Activated CD4-positive, alpha-beta T cell treated with anti-CD3 and anti-CD28 coated beads, Interleukin-10, Interleukin-2, amounts not matched to agents 100 ng/mL and 50 ng/mL, durations not matched to agents 16 hours and 8 hours (primary cell): ENCODE measurements around the gene PCNX3.
"Not testable (repeated sequence)": the region's sequence is repeated elsewhere in the genome, so short reads cannot be mapped to it uniquely, and the experiment has no call there.

Experiments used
- DNase-seq: peaks from one replicate; pipeline ENCODE4 v3.0.0-alpha.2; 2020

The PCNX3 gene

DNA sequence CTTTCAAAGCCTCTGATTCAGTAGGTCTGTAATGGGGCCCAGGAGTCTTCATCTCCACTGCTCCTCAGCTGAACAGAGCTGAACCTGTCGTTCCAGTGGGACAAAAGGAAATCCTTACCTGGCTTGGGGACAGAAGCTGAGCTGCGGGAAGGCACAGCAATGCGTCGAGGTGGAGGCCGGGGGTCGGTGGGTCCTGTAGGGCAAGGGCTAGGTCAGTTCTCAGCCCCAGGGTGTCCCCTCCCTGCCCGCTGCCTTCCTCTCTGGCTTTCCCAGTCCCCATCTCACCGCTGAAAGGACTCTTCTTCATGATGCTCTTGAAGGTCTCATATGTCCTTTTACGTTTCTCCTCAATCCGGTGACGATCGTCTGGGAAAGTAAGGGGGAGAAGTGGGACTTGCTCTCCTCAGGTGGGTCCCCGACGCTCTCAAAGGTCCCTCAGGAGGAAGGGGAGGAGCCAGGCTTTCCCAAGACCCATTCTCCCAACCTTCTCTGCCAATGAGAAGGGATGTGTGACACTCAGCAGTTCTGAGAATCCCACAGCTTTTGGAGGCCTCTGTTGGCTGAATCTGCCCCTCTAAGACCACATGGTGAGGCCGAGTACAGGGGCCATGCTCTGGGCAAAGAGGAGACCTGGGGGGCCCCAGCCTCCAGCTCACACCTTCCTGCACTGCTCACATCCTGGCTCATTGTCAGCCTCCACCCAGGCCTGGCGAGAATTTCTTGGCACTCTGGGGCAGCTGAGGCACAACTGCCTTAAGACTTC lies 40.2 kb downstream of the PCNX3 start:
- no peak for DNase-seq

DNA sequence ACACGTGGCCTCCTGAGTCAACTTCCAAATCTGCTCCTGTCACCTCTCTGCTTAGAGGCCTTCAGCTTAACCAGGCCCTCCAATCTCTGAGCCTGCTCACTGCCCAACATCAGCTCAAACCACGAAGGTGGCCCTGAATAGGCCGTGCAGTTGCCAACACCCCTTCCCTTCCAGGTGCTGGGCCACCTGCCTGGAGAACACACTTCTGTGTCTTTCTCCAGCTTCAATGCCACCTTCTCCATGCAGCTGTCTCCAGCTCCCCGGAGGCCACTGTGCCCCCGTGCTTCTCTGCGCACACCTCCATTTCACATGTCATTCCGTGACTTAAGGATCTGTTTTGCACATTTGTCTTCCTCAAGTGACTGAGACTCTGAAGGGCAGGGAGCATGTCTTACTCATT lies 41.9 kb downstream of the PCNX3 start:
- no peak for DNase-seq

DNA sequence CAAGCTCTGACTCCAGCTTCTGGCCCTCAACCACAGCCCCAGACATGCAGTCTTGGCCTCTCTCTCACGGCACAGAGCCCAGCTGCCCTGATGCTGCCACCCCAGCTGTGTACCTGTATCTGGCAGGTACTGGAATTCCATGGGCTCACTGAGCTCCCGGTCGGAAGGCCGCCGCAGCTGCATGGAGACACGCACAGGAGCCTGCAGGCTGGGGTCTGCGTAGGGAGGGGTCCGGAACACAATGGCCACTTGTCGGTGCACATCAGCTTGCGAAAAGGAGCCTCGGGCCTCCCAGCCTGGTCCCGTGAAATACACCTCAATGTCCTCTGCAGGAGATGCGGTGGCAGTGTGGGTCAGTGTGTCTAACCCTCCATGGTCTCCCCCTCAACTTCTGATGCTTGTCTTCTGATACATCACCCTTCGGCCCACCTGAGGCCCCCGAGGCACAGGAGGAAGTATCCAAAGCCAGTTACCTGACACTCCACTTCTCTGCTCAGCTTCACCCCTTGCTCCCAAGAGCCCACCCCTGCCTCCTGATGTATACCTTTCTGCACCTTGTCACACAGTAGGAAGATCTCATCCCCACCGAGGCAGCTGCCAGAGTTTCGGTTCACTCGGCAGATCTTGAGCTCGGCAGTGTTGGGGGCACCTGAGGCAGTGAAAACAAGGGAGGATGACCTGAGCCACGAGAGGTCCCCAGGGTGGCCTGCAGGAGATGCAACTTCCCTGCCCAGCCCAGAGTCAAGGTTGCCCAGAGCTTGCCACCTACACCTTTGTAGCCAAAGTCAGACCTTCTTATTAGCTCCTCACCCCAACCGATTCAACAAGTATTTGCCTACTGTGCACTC lies 42.8 kb downstream of the PCNX3 start:
- DNase-seq = no peak

DNA sequence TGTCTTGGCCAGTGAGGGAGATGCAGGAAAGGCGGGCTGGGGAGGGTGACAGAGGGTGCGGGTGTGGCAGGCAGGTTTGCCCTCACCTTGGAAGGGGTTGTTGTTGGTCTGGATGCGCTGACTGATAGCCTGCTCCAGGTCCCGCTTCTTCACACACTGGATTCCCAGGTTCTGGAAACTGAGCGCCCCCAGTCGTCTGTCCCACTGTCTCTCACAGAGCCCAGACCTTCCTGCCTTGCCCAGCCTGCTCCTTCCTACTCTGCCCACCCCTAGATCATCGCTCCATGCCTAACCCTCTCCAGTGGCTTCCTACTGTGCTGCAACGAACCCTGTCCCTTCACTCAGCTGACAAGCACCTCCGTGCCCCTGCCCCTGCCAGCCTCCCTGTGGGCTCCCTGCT lies 44.5 kb downstream of the PCNX3 start:
- no peak for DNase-seq

DNA sequence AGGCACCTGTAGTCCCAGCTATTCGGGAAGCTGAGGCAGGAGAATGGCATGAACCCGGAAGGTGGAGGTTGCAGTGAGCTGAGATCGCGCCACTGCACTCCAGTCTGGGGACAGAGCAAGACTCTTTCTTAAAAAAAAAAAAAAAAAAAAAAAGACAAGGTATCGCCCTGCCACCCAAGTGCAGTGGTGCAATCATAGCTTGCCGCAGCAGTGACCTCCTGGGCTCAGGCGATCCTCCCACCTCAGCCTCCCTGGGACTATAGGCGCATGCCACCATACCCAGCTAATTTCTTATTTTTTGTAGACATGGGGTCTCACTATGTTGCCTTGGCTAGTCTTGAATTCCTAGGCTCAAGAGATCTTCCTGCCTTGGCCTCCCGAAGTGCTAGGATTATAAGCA lies 45.3 kb downstream of the PCNX3 start:
- not testable (repeated sequence) for DNase-seq

DNA sequence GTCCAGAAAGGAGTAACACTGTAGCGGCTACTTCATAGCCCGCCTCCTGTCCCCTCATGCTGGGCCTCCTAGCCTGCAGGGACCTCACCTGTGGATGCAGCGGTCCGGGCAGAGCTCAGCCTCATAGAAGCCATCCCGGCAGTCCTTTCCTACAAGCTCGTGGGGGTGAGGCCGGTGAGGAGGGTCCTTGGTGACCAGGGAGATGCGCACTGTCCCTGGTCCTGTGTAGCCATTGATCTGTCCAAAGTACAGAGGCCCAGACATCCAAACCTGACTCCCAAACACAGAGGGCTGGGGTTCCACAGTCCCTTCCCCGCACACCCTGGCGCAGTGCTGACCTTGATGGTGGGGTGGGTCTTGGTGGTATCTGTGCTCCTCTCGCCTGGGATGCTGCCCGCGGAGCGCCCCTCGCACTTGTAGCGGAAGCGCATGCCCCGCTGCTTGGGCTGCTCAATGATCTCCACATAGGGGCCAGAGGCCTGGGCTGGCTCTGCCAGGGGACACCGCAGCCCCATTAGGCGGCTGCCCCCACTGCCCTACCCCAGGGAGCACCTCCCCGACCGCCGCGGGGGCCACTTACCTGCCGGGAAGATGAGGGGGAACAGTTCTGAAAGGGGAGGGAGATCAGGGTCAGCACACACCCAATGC lies 46.1 kb downstream of the PCNX3 start:
- DNase-seq = no peak

DNA sequence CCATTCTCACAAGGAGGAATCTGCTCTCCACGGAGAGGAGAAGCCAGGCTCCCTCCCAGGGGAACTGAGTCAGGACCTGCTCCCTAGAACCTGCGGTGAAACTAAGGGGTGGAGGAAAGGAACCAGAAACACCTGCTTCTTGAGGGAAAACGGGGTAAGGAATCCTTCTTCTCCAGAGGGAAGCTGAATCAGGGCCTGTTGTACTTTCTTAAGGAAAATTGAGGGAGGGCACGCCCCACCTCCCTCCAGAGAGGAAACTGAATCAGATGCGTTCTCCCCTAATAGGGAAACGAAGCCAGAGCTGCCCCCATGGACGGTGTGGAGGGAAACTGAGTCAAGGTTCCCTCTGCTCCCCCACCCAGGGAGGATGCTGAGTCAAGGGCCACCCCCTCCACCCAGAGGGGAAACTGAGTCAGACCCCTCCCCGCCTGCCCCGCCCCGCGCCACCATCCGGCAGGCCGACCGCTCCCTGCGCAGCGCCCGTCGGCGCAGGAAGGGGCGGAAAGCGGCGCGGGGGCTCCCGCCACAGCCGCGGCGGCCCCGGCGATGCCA lies 46.7 kb downstream of the PCNX3 start:
- no peak for DNase-seq

DNA sequence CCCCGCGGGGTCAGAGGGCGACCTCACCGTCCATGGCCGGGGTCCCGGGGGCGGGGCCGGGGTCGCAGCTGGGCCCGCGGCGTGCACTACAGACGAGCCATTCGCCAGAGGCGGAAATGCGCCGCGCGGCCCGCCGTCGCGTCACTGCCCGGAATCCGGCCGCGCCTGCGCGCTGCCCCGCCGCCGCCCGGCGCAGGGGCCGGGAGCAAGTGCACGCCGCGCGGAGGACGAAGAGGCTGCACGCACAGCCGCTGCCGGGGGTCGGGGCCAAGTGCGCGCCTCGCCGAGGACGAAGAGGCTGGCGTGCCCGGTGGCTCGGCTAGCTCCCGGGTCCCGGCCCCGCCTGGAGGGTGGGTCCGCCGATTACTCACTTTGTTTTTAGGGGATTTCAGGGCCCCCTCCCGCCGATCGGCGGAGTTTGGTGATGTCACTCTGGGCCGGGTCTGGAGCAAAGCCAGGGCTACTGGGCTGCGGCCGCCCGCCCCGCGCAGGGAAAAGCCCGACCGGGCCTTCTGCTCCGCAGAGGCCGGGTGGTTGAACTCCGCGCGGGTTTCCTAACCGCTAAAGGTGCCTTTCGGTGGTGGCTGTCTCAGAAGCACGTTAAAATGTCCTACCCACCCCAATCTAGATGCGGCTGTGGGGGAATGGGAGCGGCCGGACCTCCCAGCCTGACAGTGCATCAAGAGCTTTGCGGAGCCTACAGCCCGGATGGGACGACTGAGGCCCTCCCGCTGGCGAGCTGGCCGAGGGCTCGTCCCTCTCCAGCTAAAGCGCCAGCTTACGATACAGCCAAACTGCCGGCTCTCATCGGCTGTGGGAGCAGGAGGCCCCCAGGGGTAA lies 47.4 kb downstream of the PCNX3 start, which contains the start of gene RELA:
TSS of gene RELA (minus strand) at position 118 of the 840 bp plus-strand sequence. CDS start at position 34, 84 bp downstream.
- peak; percentile 94 for DNase-seq

DNA sequence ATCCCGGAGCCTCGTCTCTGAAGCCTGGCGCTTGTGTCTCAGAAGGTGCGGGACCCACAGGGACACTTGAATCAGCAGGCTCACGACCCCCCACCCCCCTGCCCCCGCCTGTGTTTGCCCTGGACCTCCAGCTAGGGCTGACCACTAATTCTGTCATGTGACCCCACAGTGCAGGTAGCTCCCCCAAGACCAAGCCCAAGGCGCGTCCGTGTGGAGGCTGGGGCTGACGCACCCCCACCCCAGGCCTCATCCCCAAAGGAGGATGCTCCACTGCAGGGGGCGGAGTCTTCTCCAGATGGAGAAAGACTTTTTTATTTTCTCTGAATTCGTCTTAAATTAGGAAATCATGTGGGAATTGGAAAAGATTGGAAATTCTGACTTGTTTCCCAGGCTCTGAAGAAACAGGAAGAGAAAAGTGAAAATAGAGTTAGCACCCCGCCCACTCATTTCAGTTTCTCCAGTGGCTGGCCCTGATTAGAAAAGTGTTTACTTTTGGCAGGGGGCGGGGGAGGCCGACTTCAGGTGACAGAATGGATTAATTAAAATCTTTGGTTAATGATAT lies 48.1 kb downstream of the PCNX3 start:
- peak; percentile 52 for DNase-seq

DNA sequence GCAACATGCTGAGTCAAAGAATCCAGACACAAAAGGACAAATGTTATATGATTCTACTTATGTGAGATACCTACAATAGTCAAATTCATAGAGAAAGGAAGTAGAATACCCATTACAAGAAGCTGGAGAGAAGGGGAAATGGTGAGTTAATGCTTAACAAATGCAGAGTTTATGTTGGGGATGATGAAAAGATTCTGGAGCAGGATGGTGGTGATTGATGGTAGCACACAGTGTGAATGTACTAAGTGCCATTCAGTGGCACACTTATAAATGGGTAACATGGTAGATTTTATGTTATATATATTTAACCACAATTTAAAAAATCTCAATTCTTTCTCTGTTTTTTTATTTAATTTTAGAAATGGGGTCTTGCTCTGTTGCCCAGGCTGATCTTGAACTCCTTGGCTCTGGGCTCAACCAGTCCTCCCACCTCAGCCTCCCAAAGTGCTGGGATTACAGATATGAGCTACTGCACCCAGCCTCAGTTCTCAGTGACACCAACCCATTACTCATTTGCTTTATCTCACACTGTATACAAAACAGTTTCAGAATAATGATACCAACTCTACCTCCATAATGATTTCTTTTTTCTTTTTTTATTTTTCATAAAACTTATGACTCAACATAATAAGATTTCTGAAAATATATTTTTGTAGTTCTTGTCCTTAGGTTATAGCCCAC lies 56.7 kb downstream of the PCNX3 start:
- DNase-seq = no peak

DNA sequence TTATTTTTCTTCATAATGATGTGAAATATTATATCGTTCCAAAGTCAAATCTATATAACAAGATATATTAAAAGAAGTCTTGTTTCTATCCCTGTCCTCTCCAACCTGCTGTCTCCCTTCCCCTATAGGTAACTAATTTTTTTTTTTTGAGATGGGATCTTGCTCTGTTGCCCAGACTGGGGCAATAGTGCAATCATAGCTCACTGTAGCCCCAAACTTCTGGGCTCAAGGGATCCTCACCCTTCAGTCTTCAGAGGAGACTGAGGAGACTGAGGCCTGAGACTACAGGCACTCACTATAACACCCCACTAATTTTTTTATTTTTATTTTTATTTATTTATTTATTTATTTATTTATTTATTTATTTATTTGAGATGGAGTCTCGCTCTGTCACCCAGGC lies 57.4 kb downstream of the PCNX3 start:
- no peak for DNase-seq

DNA sequence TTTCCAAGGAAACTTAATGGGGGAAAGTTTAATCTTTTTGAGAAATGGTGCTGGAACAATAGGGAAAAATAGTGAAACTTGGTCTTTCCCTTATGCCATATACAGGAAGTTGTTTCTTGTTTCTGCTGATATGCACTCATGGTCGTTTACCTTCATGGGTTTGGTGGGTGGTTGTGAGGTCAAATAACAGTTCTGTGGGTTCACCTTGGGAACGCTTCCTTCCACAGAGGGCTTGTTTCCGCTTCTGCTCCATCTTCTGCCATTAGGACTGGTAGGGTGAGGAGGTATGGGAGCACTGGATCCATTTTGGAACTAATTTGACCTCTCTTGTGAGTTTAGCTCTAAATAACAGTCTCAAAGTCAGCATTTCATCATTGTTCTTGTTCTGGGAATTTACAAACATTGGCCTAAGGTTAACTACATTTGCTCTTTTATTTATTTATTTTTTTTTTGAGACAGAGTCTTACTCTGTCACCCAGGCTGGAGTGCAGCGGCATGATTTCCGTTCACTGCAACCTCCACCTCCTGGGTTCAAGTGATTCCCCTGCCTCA lies 64.7 kb downstream of the PCNX3 start:
- DNase-seq = no peak

DNA sequence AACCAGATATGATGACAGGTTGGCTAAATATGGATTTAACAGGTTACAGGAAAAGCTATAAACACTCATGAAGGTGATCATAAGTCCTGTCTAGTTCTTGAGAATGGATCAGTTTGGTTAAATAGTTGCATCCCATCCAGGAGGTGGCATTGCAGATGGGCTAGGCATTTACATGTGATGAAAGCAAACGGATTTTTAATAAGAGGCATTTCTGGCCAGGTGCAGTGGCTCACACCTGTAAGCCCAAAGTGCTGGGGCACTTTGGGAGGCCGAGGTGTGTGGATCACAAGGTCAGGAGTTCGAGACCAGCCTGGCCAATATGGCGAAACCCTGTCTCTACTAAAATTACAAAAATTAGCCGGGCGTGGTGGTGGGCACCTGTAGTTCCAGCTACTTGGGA lies 67.9 kb downstream of the PCNX3 start:
- not testable (repeated sequence) for DNase-seq

DNA sequence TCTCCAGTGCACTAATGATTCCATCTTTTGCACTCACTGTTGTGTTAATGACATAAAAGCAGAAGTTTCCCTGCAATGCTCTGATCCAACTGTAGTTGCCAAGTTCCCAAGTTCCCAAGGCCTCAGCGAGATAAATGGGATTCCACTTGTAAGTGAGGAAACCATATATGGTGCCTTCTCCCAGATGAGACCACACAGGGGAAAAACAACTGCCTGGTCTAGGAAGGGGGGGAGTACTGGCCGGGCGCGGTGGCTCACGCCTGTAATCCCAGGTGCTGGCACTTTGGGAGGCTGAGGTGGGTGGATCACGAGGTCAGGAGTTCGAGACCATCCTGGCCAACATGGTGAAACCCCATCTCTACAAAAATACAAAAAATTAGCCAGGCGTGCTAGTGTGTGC lies 70.4 kb downstream of the PCNX3 start:
- no peak for DNase-seq
